H1 (cell line): ENCODE results near the gene IPO11.

ENCODE experiments used
- CEBPB ChIP-seq: IDR thresholded peaks from 2 replicates; pipeline ENCODE4 v1.6.1; 2012; ENCODE audit warnings: low read depth, low read length
- CTCF ChIP-seq, 3 experiments: IDR thresholded peaks; 1 replicate in 2 of 3; 2 replicates in 1 of 3; pipeline versions ENCODE4 v1.5.1 to v1.6.1; 2011; ENCODE audit warnings: low read length in 3 of 3, mild to moderate bottlenecking in 3 of 3, inconsistent platforms in 2 of 3, low read depth in 1 of 3, moderate library complexity in 1 of 3; ENCODE audit not compliant: insufficient read depth in 1 of 3; ENCODE audit errors: control extremely low read depth in 1 of 3
- EP300 ChIP-seq, 2 experiments: IDR thresholded peaks; 1 replicate in 1 of 2; 2 replicates in 1 of 2; pipeline ENCODE4 v1.6.1; 2011 to 2012; ENCODE audit warnings: low read depth in 2 of 2, low read length in 2 of 2, mild to moderate bottlenecking in 2 of 2, borderline replicate concordance in 1 of 2, inconsistent platforms in 1 of 2, moderate library complexity in 1 of 2
- HDAC6 ChIP-seq: IDR thresholded peaks from one replicate; pipeline ENCODE4 v1.7.1; 2012; ENCODE audit warnings: low read depth, mild to moderate bottlenecking, inconsistent platforms, low read length, moderate library complexity
- JUN ChIP-seq: IDR thresholded peaks from 2 replicates; pipeline ENCODE4 v1.6.1; 2011; ENCODE audit warnings: low read depth, mild to moderate bottlenecking, improper control_type of control experiment, low read length
- MAX ChIP-seq: IDR thresholded peaks from 2 replicates; pipeline ENCODE4 v1.6.1; 2012; ENCODE audit warnings: inconsistent platforms
- POLR2A ChIP-seq, 2 experiments: IDR thresholded peaks; 1 replicate in 1 of 2; 2 replicates in 1 of 2; pipeline ENCODE4 v1.6.1; 2011; ENCODE audit warnings: low read depth in 2 of 2, low read length in 2 of 2, mild to moderate bottlenecking in 2 of 2; ENCODE audit errors: control extremely low read depth in 1 of 2
- POLR2AphosphoS5 ChIP-seq: IDR thresholded peaks from 2 replicates; pipeline ENCODE4 v1.6.1; 2011; ENCODE audit warnings: low read depth, low read length
- SAP30 ChIP-seq: fragments of 300-600 bp; sonication (generic); IDR thresholded peaks from 2 replicates; pipeline ENCODE4 v1.7.1; 2012; ENCODE audit warnings: low read length, moderate library complexity, mild to moderate bottlenecking, inconsistent platforms; ENCODE audit not compliant: insufficient read depth, insufficient replicate concordance
- SIN3A ChIP-seq, 2 experiments: IDR thresholded peaks in 1 of 2; conservative IDR thresholded peaks in 1 of 2; 2 replicates each; pipeline ENCODE4 v1.6.1; 2011 to 2012; ENCODE audit warnings: low read length in 2 of 2, improper control_type of control experiment in 1 of 2, low read depth in 1 of 2, mild to moderate bottlenecking in 1 of 2
- SP1 ChIP-seq: IDR thresholded peaks from 2 replicates; pipeline ENCODE4 v1.6.1; 2011; ENCODE audit warnings: low read depth, low read length
- TCF12 ChIP-seq: IDR thresholded peaks from 2 replicates; pipeline ENCODE4 v1.6.1; 2011; ENCODE audit warnings: low read depth, mild to moderate bottlenecking, low read length
- ZNF274 ChIP-seq: IDR thresholded peaks from 2 replicates; pipeline ENCODE4 v1.7.0; 2012; ENCODE audit warnings: low read length, borderline replicate concordance; ENCODE audit errors: extremely low read depth

GRCh38 chr5:62596096-62596495, 183.5 kb downstream of the IPO11 start:
- TF ChIP-seq JUN (no peak), EP300 (IDR thresholded peaks at IDR 0.05; ENCODE audit: borderline replicate concordance in 1 of 2, low read depth in 2 of 2, low read length in 2 of 2) (no peak), MAX (no peak), CTCF (IDR thresholded peaks at IDR 0.05; ENCODE audit: control extremely low read depth in 1 of 3, insufficient read depth in 1 of 3, low read depth in 1 of 3, low read length in 3 of 3) (no peak), HDAC6 (no peak), POLR2A (IDR thresholded peaks at IDR 0.05; ENCODE audit: control extremely low read depth in 1 of 2, low read depth in 2 of 2, low read length in 2 of 2) (no peak), ZNF274 (no peak), TCF12 (no peak), SP1 (no peak), POLR2AphosphoS5 (no peak), SAP30 (no peak), SIN3A (conservative IDR thresholded peaks at IDR 0.05 in 1 of 2, IDR thresholded peaks at IDR 0.05 in 1 of 2; ENCODE audit: low read depth in 1 of 2, low read length in 2 of 2) (no peak), CEBPB (no peak)
